HepG2 (cell line): ENCODE data around the gene TMEM222. TPM values are rescaled to one million over a fixed set of nuclear protein-coding genes. Genes with fewer than 3 reads are reported as not detected.

Experiments used
- KDM4B ChIP-seq: sonication (generic); formaldehyde crosslinking; IDR thresholded peaks from 2 replicates; pipeline ENCODE4 v1.4.0; 2020; ENCODE audit warnings: missing genetic modification reagents
- KIAA2018 ChIP-seq: sonication (generic); formaldehyde crosslinking; IDR thresholded peaks from 2 replicates; pipeline ENCODE4 v1.5.0; 2020; ENCODE audit warnings: mild to moderate bottlenecking, missing genetic modification reagents, borderline replicate concordance
- RXRA ChIP-seq: sonication (generic); formaldehyde crosslinking; IDR thresholded peaks from 2 replicates; pipeline ENCODE4 v1.5.1; 2020; ENCODE audit warnings: missing genetic modification reagents
- TOE1 ChIP-seq: sonication (generic); formaldehyde crosslinking; IDR thresholded peaks from 2 replicates; pipeline ENCODE4 v1.4.0; 2020; ENCODE audit warnings: mild to moderate bottlenecking, missing genetic modification reagents
- TP53 ChIP-seq: sonication (generic); formaldehyde crosslinking; conservative IDR thresholded peaks from 2 replicates; pipeline ENCODE4 v1.4.0; 2020; ENCODE audit warnings: missing genetic modification reagents
- ZNF317 ChIP-seq: sonication (generic); formaldehyde crosslinking; IDR thresholded peaks from 2 replicates; pipeline ENCODE4 v1.5.0; 2020; ENCODE audit warnings: mild to moderate bottlenecking, missing genetic modification reagents
- ZNF607 ChIP-seq: sonication (generic); formaldehyde crosslinking; IDR thresholded peaks from 2 replicates; pipeline ENCODE4 v1.5.1; 2020; ENCODE audit warnings: missing genetic modification reagents, mild to moderate bottlenecking, borderline replicate concordance
- polyA plus RNA-seq, 8 experiments: library from polyadenylated mRNA; depleted of rRNA in 3 of 8; stranded (reverse) in 7 of 8; unstranded in 1 of 8; fragments of >200 nt; fragmentation: Illumina TruSeq in 4 of 8; extraction: Trizol in 4 of 8; gene quantifications; 2 replicates each; pipeline versions ENCODE4 v1.2.1 to v1.2.3, GENCODE V29; 2011 to 2016; ENCODE audit warnings: low read depth in 4 of 8, missing spikeins in 1 of 8, mixed read lengths in 1 of 8; ENCODE audit not compliant: insufficient read depth in 1 of 8
- total RNA-seq, 5 experiments: library from RNA; depleted of rRNA; stranded (reverse); fragments of >200 nt; fragmentation: Illumina TruSeq; extraction: Trizol; gene quantifications; 2 replicates each; pipeline ENCODE4 v1.2.3, GENCODE V29; 2016; ENCODE audit warnings: low read depth in 1 of 5
- TF ChIP-seq, protein P1 (sequence below): sonication (generic); formaldehyde crosslinking; IDR thresholded peaks from 2 replicates; pipeline ENCODE4 v1.9.0; 2021; ENCODE audit warnings: missing genetic modification reagents, borderline replicate concordance
- TF ChIP-seq, protein P2 (sequence below): sonication (generic); formaldehyde crosslinking; IDR thresholded peaks from 2 replicates; pipeline ENCODE4 v1.4.0; 2020; ENCODE audit warnings: mild to moderate bottlenecking, missing genetic modification reagents

Gene TMEM222
- total and polyA plus RNA-seq, 2 of the 13 experiments (the other 11 are each of a cell fraction or from before 2014, with no cell fraction given): 22.7 to 29.6 TPM

DNA sequence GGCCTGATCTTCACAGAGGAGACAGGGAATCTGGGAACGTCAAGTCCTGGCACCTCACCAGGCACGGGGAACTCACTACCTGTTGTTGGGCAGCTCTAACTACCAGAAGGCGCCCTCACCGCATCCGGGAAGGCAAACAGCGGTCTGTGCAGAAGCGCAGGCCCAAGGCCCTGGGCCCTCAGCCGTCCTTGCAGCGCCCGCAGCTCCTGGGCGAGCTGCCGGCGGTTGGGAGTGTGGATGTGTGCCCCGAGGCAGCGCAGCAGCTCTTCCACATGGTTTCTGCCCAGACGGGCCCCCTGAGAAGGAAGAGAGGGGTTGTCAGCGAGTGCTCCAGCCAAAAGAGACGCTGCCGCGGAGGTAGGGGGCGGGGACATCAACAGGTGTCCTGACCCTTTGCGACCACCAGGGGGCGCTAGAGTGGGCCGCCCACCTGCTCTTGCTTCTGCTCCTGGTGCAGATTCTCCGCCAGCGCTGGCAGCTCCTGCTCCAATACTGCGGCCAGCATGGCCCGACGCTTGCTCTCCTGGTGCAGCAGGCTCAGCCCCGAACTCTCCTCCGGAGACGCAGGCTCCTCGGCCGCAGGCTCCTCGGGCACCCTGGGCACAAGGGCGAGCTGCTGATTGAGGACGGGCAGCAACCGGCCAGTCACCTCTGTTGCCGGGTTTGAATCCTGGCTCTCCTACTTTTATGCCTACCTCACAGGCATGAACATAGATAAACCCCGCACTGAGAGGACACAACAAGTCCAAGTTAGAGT is 35.5 kb downstream of the TMEM222 start (continued):
- TF ChIP-seq, protein P1, sequence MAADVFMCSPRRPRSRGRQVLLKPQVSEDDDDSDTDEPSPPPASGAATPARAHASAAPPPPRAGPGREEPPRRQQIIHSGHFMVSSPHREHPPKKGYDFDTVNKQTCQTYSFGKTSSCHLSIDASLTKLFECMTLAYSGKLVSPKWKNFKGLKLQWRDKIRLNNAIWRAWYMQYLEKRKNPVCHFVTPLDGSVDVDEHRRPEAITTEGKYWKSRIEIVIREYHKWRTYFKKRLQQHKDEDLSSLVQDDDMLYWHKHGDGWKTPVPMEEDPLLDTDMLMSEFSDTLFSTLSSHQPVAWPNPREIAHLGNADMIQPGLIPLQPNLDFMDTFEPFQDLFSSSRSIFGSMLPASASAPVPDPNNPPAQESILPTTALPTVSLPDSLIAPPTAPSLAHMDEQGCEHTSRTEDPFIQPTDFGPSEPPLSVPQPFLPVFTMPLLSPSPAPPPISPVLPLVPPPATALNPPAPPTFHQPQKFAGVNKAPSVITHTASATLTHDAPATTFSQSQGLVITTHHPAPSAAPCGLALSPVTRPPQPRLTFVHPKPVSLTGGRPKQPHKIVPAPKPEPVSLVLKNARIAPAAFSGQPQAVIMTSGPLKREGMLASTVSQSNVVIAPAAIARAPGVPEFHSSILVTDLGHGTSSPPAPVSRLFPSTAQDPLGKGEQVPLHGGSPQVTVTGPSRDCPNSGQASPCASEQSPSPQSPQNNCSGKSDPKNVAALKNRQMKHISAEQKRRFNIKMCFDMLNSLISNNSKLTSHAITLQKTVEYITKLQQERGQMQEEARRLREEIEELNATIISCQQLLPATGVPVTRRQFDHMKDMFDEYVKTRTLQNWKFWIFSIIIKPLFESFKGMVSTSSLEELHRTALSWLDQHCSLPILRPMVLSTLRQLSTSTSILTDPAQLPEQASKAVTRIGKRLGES (CRISPR knock-in tag): no peak
- TF ChIP-seq TP53: 0 out of 2 replicates have a peak, but pooled peaks have one; percentile 63
- TF ChIP-seq ZNF607 (CRISPR knock-in tag): peak; percentile 85
- TF ChIP-seq, protein P2, sequence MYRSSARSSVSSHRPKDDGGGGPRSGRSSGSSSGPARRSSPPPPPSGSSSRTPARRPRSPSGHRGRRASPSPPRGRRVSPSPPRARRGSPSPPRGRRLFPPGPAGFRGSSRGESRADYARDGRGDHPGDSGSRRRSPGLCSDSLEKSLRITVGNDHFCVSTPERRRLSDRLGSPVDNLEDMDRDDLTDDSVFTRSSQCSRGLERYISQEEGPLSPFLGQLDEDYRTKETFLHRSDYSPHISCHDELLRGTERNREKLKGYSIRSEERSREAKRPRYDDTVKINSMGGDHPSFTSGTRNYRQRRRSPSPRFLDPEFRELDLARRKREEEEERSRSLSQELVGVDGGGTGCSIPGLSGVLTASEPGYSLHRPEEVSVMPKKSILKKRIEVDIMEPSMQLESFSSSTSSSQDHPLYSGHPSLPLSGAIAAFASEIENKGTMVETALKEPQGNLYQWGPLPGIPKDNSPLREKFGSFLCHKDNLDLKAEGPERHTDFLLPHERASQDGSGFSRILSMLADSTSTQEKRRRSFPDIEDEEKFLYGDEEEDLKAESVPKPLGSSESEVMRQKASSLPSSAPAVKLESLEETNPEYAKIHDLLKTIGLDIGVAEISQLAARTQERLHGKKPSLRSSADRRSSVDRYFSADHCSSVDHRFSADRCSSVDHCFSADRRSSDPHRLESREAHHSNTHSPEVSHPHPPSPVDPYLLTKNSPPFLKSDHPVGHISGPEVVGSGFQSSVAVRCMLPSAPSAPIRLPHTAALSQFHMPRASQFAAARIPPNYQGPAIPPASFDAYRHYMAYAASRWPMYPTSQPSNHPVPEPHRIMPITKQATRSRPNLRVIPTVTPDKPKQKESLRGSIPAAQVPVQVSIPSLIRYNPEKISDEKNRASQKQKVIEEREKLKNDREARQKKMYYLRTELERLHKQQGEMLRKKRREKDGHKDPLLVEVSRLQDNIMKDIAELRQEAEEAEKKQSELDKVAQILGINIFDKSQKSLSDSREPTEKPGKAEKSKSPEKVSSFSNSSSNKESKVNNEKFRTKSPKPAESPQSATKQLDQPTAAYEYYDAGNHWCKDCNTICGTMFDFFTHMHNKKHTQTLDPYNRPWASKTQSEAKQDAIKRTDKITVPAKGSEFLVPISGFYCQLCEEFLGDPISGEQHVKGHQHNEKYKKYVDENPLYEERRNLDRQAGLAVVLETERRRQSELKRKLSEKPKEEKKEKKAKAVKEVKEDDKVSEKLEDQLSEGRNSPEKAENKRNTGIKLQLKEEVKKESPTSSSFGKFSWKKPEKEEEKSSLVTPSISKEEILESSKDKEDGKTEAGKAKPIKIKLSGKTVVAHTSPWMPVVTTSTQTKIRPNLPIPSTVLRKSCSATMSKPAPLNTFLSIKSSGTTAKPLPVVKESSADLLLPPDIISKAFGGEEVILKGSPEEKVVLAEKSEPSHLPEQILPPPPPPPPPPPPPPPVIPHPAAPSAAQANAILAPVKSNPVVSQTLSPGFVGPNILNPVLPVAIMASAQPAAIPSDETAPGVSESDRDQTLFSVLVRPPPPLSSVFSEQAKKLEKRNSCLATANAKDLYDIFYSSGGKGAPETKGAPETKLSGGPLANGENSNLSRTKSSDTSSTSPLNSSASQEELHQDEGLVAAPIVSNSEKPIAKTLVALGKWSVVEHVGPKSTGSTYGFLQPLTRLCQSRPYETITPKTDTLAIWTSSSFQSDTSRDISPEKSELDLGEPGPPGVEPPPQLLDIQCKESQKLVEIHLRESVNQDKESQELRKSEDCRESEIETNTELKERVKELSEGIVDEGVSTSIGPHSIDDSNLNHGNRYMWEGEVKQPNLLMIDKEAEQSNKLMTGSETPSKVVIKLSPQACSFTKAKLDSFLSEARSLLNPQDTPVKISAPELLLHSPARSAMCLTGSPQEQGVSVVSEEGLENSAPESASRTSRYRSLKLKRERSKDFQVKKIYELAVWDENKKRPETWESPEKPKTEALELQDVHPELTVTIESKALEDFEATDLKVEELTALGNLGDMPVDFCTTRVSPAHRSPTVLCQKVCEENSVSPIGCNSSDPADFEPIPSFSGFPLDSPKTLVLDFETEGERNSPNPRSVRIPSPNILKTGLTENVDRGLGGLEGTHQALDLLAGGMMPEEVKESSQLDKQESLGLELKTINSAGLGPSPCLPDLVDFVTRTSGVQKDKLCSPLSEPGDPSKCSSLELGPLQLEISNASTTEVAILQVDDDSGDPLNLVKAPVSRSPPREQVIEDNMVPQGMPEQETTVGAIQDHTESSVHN: no peak
- no peak for TF ChIP-seq TOE1 (CRISPR knock-in tag)
- no peak for TF ChIP-seq ZNF317
- TF ChIP-seq RXRA (CRISPR knock-in tag): no peak
- no peak for TF ChIP-seq KDM4B (CRISPR knock-in tag)
- TF ChIP-seq KIAA2018: no peak
